ENCODE results near the gene EIF4G3.

- TF ChIP-seq POLR2A (IDR thresholded peaks at IDR 0.05) (no peak), CTCF (IDR thresholded peaks at IDR 0.05) (no peak), POLR2AphosphoS5 (IDR thresholded peaks at IDR 0.05; ENCODE audit: insufficient read depth in 1 of 2, low read depth in 1 of 2) (no peak)
Observed at GRCh38 chr1:21089731-21090130, 87.0 kb downstream of the EIF4G3 start.
